Keratinocyte (primary cell): ENCODE data around the gene GDPD2.

Source experiments
- CTCF ChIP-seq, 3 experiments: IDR thresholded peaks in 1 of 3; conservative IDR thresholded peaks in 1 of 3; optimal IDR thresholded peaks in 1 of 3; 2 replicates in 2 of 3; 3 replicates in 1 of 3; pipeline versions ENCODE3 to v1.5.1; 2011; ENCODE audit warnings: low read length in 3 of 3, mild to moderate bottlenecking in 3 of 3, moderate library complexity in 2 of 3, control low read depth in 1 of 3, inconsistent platforms in 1 of 3; ENCODE audit not compliant: insufficient read depth in 2 of 3; ENCODE audit errors: extremely low read depth in 1 of 3
- EZH2 ChIP-seq: IDR thresholded peaks from one replicate; pipeline ENCODE4 v1.6.1; 2012; ENCODE audit warnings: inconsistent platforms, mild to moderate bottlenecking, low read length, moderate library complexity

DNA sequence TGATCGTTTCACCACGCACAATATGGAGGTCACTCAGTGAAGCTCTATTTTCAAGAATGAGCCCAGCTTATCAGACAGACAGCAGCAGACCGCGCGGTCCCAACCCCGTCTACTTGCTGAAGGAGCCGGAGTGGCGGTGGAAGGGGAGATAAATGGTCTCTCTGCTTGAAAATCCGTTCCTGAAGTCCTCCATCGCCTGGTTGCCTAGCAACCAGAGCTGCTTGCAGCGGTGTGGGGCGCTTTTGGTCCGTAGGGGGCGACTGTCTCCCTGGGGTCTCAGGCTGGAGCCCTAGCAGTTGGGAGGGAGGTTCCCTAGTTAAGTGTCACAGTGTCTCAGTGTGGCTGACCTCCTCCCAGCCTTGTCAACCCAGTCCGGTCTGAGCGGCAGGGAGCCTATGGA, 13.2 kb downstream of the GDPD2 start:
- TF ChIP-seq CTCF (optimal IDR thresholded peaks at IDR 0.05 in 1 of 3, IDR thresholded peaks at IDR 0.05 in 1 of 3, conservative IDR thresholded peaks at IDR 0.05 in 1 of 3; ENCODE audit: extremely low read depth in 1 of 3, insufficient read depth in 2 of 3, low read length in 3 of 3), result no peak
- TF ChIP-seq EZH2, result no peak
